ENCODE data around the gene SMARCA5. TPM values are rescaled to one million over a fixed set of nuclear protein-coding genes. Genes with fewer than 3 reads are reported as not detected.

SMARCA5 gene
- total RNA-seq, 2 experiments from 2014 or later: 63.4 to 82.2 TPM

DNA sequence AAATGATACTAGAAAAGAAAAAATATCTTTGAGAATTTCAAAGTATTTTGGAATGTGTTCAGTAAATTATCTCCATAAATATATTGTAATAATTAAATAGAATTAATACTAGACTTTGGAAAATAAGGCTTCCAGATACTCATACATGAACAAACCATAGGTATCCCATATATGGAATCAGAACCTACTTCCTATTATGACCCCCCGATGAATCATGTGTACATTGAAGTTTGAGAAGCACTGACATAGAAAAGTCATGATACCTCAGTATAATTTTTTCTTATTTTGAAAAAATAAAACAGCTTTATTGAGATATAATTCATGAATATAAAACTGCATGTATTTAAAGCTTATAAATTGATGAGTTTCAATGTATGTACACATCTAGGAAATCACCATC is 27.2 kb upstream of the SMARCA5 start:
- Histone ChIP-seq H3K79me2 (ENCODE audit: insufficient read depth, low read depth, low read length) (no peaks in the 10 kb centered on the region), H3K9me2 (ENCODE audit: insufficient read depth, low read length) (no peaks in the 10 kb centered on the region), H3K4me3 (ENCODE audit: low read depth, low read length, poor library complexity, severe bottlenecking) (no peak overlapping the region), H3K4me1 (ENCODE audit: insufficient read depth, low read length, poor library complexity, severe bottlenecking) (peaks cover 15% of the 10 kb centered on the region), H3K27ac (ENCODE audit: low read depth, low read length, poor library complexity, severe bottlenecking) (no peak overlapping the region), H4K20me1 (ENCODE audit: insufficient read depth, low read length) (no peaks in the 10 kb centered on the region), H2AFZ (ENCODE audit: low read length) (no peak overlapping the region), H3K4me2 (ENCODE audit: low read length) (no peak overlapping the region), H3K9me3 (ENCODE audit: low read length) (no peaks in the 10 kb centered on the region), H3K36me3 (ENCODE audit: insufficient read depth, low read length) (no peaks in the 10 kb centered on the region)
- TF ChIP-seq, protein P1, sequence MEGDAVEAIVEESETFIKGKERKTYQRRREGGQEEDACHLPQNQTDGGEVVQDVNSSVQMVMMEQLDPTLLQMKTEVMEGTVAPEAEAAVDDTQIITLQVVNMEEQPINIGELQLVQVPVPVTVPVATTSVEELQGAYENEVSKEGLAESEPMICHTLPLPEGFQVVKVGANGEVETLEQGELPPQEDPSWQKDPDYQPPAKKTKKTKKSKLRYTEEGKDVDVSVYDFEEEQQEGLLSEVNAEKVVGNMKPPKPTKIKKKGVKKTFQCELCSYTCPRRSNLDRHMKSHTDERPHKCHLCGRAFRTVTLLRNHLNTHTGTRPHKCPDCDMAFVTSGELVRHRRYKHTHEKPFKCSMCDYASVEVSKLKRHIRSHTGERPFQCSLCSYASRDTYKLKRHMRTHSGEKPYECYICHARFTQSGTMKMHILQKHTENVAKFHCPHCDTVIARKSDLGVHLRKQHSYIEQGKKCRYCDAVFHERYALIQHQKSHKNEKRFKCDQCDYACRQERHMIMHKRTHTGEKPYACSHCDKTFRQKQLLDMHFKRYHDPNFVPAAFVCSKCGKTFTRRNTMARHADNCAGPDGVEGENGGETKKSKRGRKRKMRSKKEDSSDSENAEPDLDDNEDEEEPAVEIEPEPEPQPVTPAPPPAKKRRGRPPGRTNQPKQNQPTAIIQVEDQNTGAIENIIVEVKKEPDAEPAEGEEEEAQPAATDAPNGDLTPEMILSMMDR (conservative IDR thresholded peaks at IDR 0.05; ENCODE audit: low read length): no peak
- TF ChIP-seq EZH2phosphoT487 (IDR thresholded peaks at IDR 0.05; ENCODE audit: borderline replicate concordance, low read depth, low read length): no peak
- no peak for DNase-seq (ENCODE audit: low spot score)
- BruUV-seq (replicated peaks): no TSS peak
- intact Hi-C loops (cut with micrococcal nuclease; ENCODE audit: unreplicated experiment): loop anchor here (5.0 to 10.0 kb wide), 2 partner anchors 504 to 602 kb away; no protein-coding TSS in a partner anchor
- ChIA-PET POLR2A (no interaction called here), CTCF (ENCODE audit: unreplicated experiment) (no interaction called here)

DNA sequence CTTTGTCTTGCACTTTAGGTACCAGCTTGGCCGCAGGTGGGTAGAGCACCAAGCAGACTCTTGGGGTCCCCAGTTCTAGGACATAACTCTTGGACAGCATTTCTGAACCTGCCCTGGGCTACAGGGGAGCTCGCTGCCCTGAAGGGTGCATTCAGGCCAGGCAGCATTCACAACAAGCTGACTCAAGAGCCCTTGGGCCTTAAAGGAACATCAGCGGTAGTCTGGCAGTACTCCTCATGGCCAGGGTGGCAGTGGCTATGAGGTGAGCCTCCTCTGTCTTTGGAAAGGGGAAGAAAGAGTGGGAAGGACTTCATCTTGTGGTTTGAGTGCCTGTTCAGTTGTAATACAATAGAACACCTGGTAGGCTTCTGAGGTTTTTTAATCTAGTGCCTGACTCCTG is 24.8 kb upstream of the SMARCA5 start:
- Histone ChIP-seq H3K36me3 (ENCODE audit: insufficient read depth, low read length) (no peaks in the 10 kb centered on the region), H2AFZ (ENCODE audit: low read length) (no peak overlapping the region), H3K4me3 (ENCODE audit: low read depth, low read length, poor library complexity, severe bottlenecking) (no peak overlapping the region), H3K27ac (ENCODE audit: low read depth, low read length, poor library complexity, severe bottlenecking) (no peak overlapping the region), H3K79me2 (ENCODE audit: insufficient read depth, low read depth, low read length) (no peaks in the 10 kb centered on the region), H3K9me2 (ENCODE audit: insufficient read depth, low read length) (no peaks in the 10 kb centered on the region), H3K4me1 (ENCODE audit: insufficient read depth, low read length, poor library complexity, severe bottlenecking) (no peaks in the 10 kb centered on the region), H4K20me1 (ENCODE audit: insufficient read depth, low read length) (no peaks in the 10 kb centered on the region), H3K4me2 (ENCODE audit: low read length) (no peak overlapping the region), H3K9me3 (ENCODE audit: low read length) (no peaks in the 10 kb centered on the region)
- TF ChIP-seq EZH2phosphoT487 (IDR thresholded peaks at IDR 0.05; ENCODE audit: borderline replicate concordance, low read depth, low read length): no peak
- TF ChIP-seq, protein P1 (conservative IDR thresholded peaks at IDR 0.05; ENCODE audit: low read length): no peak
- no TSS peak for BruUV-seq (replicated peaks)
- intact Hi-C loops (cut with micrococcal nuclease; ENCODE audit: unreplicated experiment): loop anchor here (5.0 to 10.0 kb wide), 2 partner anchors 506 to 604 kb away; no protein-coding TSS in a partner anchor
- ChIA-PET CTCF (ENCODE audit: unreplicated experiment) (no interaction called here), POLR2A (no interaction called here)
- DNase-seq (ENCODE audit: low spot score): no peak

DNA sequence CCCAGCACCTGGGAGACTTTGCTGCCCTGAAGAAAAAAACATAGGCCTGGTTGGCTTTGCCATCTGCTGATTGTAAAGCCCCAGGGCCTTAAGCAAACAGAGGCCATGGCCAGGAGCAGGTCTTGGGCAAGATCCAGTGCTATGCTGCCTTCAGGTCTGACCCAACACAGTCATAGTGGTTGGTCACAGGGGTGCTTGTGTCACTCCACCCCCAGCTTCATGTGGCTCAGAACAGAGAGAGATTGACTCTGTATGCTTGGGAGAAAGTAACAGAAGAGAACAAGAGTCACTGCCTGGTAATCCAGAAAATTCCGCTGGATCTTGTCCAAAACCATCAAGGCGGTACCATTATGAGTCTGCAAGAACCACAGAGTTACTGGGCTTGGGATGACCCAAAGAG is 24.4 kb upstream of the SMARCA5 start:
- Histone ChIP-seq H3K4me2 (ENCODE audit: low read length) (no peak overlapping the region), H3K4me3 (ENCODE audit: low read depth, low read length, poor library complexity, severe bottlenecking) (no peak overlapping the region), H3K9me2 (ENCODE audit: insufficient read depth, low read length) (no peaks in the 10 kb centered on the region), H4K20me1 (ENCODE audit: insufficient read depth, low read length) (no peaks in the 10 kb centered on the region), H3K9me3 (ENCODE audit: low read length) (no peaks in the 10 kb centered on the region), H3K27ac (ENCODE audit: low read depth, low read length, poor library complexity, severe bottlenecking) (no peak overlapping the region), H3K79me2 (ENCODE audit: insufficient read depth, low read depth, low read length) (no peaks in the 10 kb centered on the region), H3K36me3 (ENCODE audit: insufficient read depth, low read length) (no peaks in the 10 kb centered on the region), H3K4me1 (ENCODE audit: insufficient read depth, low read length, poor library complexity, severe bottlenecking) (no peaks in the 10 kb centered on the region), H2AFZ (ENCODE audit: low read length) (no peak overlapping the region)
- intact Hi-C loops (cut with micrococcal nuclease; ENCODE audit: unreplicated experiment): loop anchor here (5.0 to 10.0 kb wide), 2 partner anchors 507 to 604 kb away; no protein-coding TSS in a partner anchor
- no TSS peak for BruUV-seq (replicated peaks)
- DNase-seq (ENCODE audit: low spot score): no peak
- ChIA-PET CTCF (ENCODE audit: unreplicated experiment) (no interaction called here), POLR2A (no interaction called here)
- TF ChIP-seq EZH2phosphoT487 (IDR thresholded peaks at IDR 0.05; ENCODE audit: borderline replicate concordance, low read depth, low read length): no peak
- TF ChIP-seq, protein P1 (conservative IDR thresholded peaks at IDR 0.05; ENCODE audit: low read length): no peak

Data from OCI-LY7 (cell line).